GM21515 (cell line): ENCODE results near the gene GPR132.

Experiments used
- ATAC-seq: cut with Tn5 transposase; IDR thresholded peaks from one replicate; pipeline ENCODE4 v1.9.1; 2021; ENCODE audit not compliant: unreplicated experiment

GPR132 gene

DNA sequence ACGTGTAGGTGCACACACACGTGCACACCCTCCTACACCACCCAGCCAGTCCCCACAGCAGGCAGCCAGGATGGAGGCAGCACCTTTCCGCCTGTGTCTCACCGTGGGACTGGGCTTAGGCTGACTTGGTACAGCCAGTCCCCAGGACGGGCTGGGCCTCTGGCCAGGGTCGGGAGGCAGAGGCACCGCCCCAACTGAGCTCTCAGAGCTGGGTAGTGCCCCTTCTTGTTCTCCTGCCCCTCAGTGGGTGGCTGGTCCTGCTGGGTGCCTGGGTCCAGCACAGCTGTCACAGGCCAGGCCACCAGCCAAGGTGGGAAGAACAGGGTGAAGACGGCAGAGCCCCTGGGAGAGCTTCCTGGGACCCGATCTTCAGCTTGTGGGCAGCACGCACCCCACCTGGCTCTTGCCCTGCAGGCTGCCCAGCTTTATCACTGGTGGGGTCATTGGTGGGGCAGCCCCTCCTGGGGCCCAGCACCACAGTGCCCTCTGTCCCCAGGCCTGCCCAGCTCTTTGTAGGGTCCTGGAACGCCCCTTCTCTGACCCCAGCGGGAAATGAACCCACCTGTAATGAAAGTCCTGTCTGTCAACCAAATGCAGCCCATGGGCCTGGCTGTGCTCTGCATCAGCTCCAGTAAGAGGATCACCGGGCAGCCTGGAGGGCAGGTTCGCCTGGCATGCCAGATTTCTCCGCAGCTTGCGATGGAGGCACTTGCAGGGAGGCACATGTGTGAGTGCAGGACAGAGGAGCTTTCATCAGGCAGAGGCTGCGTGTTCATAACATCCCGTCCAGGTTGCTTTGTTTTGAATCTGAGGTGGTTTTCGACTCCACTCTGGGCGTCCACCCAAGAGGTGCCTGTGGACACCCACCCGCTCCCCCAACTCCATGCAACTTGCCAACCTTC is 59.0 kb downstream of the GPR132 start:
- ATAC-seq = no peak

DNA sequence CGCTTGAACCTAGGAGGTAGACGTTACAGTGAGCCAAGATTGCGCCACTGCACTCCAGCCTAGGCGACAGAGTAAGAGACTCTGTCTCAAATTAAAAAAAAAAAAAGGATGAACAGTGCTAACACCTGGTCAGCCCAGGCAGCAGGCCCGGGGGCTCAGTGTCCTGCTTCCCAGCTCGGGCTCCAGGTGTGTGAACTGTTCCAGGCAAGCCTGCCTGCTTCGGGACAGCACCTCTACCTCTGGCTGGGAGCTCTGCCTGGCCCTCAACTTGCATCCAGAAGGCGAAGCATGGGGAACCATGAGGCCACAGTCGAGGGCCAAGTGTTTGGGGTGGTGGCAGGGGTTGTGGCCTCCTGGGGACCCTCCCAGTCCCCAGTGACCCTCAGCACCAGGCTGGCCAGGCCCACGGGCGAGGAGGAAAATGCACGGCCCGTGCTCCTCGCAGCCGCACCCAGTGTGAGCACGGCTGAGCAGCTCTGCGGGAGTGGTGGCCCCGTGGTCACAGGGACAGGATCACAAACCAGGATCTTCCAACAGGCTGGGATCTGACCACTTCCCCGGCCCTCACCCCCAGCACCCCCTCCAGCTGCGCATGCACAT is 59.8 kb downstream of the GPR132 start:
- no peak for ATAC-seq
